Inflammatory macrophage treated with lipopolysaccharide for 1 hour (primary cell): ENCODE measurements around the gene SYTL5.

Experiments
- DNase-seq, 2 donors: peaks; one replicate each; pipeline ENCODE4 v3.0.0-alpha.2; 2020 to 2022

SYTL5 gene

GRCh38 chrX:38151441-38151840, 145.1 kb downstream of the SYTL5 start:
- DNase-seq = no peak

GRCh38 chrX:38154340-38154739, 148.0 kb downstream of the SYTL5 start:
- DNase-seq = no peak

DNA sequence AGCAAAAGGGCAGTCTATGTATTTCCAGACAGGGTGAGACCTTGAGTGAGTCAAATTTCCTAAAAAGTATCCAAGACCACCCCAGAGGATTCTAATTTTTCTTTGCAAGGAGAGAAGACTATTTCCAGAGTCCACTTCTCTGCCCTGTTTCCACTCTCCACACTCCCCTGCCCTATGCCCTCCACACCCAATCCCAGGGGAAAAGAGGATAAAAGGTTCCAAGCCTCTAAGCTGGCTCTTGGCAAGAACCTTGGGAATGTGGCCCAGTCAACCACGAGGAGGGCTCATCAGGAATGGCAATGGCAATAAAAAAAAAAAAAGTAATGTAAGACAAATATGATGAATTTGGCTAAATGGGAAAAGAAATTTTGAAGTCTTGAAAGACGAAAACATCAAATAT, 148.5 kb downstream of the SYTL5 start:
- no peak for DNase-seq

DNA sequence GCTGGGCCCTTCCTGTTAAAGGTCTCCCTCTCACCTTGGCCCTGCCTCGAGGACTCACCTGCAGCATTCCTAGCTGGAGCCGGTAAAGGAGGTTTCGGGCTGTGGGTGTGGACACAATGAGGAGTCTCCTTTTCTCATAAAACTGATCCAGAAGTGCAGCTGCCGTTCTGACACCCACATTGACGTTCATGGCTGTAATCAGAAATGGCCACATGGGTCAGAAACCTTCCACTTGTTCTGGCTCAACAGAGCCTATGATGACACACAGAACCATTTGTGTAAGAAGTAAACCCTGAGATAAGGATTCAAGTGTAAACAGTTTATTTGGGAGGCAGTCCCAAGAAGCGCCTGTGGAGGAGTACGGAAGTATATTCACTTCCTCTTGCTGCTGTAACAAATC, 150.5 kb downstream of the SYTL5 start:
- DNase-seq = no peak

DNA sequence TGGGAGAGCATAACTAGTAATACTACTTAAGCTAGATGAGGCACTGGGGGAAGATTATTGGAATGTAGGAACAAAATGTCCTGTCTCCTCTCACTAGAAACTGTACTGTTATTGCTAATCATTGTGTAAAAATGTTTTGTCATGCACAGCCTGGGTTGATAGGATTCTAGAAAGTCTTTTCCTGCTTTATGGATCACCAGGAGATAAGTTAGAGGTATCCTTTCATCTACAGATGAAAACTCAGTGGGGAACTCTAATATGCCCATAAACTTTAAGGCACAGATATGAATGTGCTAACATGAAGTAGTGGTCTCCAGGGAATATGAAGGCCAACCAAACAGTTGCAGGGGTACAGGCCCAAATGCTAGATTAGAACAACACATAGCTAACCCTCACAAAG, 156.8 kb downstream of the SYTL5 start:
- DNase-seq = no peak

GRCh38 chrX:38165023-38165422, 158.7 kb downstream of the SYTL5 start:
- no peak for DNase-seq

- peak in 1 of 2 donors; percentile 62 for DNase-seq
Observed at GRCh38 chrX:38166478-38167083, 160.2 kb downstream of the SYTL5 start.

DNA sequence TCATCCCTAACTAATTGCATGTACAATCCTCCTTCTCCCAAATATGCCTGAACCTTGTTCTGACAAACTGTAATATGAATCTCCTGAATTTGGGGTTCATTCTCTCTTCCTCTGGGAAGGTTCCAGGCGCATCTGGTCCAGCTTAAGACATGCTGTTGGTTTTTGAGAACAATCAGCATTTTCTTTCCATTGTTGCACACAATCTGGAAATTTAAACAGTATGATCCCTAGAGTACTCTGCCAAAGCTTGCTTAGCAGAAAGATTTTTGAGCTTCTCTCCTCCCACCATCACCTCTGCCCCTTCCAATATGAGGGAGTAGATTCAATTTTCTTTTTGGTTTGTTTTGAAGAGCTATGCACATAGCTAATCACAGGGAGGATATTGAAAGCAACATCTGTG, 164.2 kb downstream of the SYTL5 start:
- no peak for DNase-seq

DNA sequence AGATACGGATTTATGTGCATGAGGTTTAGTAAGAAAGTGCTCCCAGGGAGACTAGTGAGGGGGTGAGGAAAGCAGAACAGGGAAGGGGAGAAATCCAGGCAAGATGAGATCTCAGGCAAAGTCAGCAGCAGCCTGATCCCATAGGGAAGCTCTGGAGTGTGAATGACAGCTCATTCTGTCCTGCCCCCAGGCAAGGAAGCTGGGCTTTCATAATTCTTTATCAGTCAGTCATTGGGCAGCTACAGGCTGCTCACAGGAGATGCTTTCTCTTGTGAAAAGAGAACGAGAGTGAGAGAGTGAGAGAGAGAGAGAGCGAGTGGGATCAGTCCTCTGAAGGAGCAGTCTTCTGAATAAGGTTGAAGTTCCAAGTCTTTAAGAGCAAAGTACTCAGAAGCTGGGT, 166.2 kb downstream of the SYTL5 start:
- no peak for DNase-seq

GRCh38 chrX:38175139-38175538, 168.8 kb downstream of the SYTL5 start:
- no peak for DNase-seq

GRCh38 chrX:38178396-38178795, 172.0 kb downstream of the SYTL5 start:
- DNase-seq = no peak
